Measurements from ENCODE around the gene C17orf75. TPM values are rescaled to one million over a fixed set of nuclear protein-coding genes. Genes with fewer than 3 reads are reported as not detected.

C17orf75 gene
- total and polyA plus RNA-seq, 2 donors, result 12.1 to 26.9 TPM

DNA sequence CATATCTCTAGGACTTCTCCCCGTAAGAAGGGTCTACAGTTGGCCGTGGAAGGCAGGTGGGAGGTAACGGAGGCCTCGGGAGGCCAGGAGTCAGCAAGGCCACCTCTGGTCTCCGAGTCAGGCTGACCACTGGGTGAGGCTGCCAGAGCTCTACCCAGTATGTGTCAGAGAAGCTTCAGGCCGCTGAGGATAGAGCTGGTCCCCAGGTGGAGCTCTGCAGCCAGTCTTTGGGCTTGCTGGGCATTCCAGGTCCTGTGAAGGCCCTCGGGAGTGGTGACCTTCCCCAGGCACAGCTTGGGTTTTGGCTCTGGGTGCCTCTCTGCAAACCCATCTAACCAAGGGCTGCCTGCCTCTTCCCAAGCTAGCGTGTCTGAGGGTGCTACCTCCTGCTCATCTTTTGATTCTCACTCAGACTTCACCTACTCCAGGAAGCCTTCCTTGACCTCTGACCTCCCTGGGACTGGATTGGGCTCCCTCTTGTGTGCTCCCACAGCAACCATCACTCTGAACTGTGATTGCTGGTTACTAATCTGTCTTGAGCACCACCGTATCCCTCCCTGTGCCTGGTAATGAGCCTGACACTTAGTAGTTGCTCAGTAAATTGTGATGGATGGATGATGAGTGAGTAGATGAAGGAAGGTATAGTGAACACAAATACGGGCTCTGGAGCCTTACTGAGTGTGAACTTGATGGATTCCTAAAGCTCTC, 54.0 kb downstream of the C17orf75 start:
- WGBS, result 92% methylated on average over 10 of the region's 10 CpGs
- Histone ChIP-seq H3K36me3 (ENCODE audit: insufficient read depth) (no peaks in the 10 kb centered on the region), H3K4me1 (ENCODE audit: insufficient read depth) (no peaks in the 10 kb centered on the region), H3K4me3 (ENCODE audit: low read depth, low read length) (no peak overlapping the region), H3K27ac (ENCODE audit: low read depth) (no peak overlapping the region)
- DNase-seq (ENCODE audit: extremely low spot score), result no peak

DNA sequence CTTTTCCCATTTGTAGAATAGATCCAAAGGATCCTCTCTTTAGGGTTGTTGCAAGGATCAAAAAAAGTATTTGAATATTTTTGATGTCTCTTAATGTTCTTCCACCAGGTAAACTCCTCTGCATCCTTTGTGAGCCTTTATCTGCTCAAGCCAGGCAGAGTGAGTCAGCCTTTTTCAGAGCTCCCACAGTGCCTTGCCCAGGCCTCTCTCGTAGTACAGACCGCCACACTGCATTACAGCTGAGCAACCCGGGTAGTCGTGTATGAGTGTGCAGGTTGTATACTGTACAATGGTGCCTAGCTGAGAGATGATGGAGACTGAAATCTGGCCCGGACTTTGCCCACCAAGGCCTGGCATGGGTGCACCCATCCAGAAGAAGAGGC, 55.5 kb downstream of the C17orf75 start:
- DNase-seq (ENCODE audit: extremely low spot score), result no peak
- H3K27ac ChIP-seq (ENCODE audit: low read depth), result no peak overlapping the region
- no peak overlapping the region for H3K4me3 ChIP-seq (ENCODE audit: low read depth, low read length)
- WGBS, result 90% methylated on average over 5 of the region's 5 CpGs
- H3K4me1 ChIP-seq (ENCODE audit: insufficient read depth), result no peaks in the 10 kb centered on the region
- no peaks in the 10 kb centered on the region for H3K36me3 ChIP-seq (ENCODE audit: insufficient read depth)

DNA sequence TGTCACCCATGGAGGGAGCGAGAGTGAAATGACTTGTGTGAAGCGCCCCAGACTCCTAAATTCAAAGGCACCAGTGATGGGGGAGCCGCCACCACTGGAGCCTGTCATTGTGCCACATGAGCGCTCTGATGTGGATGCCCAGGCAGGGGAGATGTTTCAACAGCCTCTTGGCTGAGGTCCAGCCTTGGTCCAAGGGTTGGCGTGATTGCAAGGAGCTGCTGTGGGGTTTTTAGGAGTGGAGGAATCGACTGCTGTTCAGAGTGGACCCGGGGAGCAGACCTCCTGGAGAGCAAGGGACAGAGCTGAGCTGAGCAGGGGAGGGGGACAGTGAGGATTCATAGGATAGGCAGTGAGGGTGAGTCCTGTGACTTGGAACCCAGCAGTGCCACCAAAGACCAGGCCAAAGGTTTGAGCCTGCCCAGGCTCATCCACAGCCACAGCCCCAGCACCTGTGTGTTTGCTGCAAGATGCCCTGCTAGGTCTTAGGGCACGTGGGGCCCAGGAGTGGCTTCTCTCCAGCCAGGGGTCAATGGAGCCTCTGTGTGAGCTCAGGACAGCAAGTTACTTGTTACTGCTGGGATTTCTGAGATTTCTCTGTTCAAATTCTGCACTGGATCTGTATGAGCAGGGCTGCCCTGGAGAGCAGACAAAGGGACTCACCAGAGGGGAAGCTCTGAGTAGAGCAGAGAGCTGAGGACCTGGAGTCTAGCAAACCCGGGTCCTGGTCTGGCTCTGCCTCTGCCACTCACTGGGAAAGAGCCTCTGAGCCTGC, 56.0 kb downstream of the C17orf75 start:
- Histone ChIP-seq H3K36me3 (ENCODE audit: insufficient read depth) (no peaks in the 10 kb centered on the region), H3K4me3 (ENCODE audit: low read depth, low read length) (no peak overlapping the region), H3K27ac (ENCODE audit: low read depth) (no peak overlapping the region), H3K4me1 (ENCODE audit: insufficient read depth) (no peaks in the 10 kb centered on the region)
- 80% methylated on average over 9 of the region's 9 CpGs for WGBS
- DNase-seq (ENCODE audit: extremely low spot score), result no peak

DNA sequence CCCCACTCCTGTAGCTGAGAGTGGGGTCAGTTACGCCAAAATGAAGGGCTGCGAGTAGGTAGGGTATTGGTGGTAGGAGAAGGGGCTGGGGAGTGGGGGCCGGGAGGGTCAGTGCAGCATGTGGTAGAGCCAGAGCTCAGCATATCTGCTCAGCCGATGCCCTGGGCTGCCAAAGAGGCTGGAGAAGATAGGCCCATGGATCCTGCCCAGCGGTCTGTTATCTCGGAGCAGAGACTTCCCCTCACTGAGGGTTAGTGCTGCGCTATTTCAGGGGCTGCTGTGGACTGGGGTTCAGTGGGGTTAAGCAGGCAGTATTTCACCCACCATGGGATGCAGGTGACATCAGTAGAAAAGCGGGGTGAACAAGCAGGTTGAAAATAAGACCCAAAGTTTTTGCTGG, 56.7 kb downstream of the C17orf75 start:
- no peaks in the 10 kb centered on the region for H3K36me3 ChIP-seq (ENCODE audit: insufficient read depth)
- no peak for DNase-seq (ENCODE audit: extremely low spot score)
- 92% methylated on average over 8 of the region's 8 CpGs for WGBS
- no peaks in the 10 kb centered on the region for H3K4me1 ChIP-seq (ENCODE audit: insufficient read depth)
- H3K4me3 ChIP-seq (ENCODE audit: low read depth, low read length), result no peak overlapping the region
- H3K27ac ChIP-seq (ENCODE audit: low read depth), result no peak overlapping the region

DNA sequence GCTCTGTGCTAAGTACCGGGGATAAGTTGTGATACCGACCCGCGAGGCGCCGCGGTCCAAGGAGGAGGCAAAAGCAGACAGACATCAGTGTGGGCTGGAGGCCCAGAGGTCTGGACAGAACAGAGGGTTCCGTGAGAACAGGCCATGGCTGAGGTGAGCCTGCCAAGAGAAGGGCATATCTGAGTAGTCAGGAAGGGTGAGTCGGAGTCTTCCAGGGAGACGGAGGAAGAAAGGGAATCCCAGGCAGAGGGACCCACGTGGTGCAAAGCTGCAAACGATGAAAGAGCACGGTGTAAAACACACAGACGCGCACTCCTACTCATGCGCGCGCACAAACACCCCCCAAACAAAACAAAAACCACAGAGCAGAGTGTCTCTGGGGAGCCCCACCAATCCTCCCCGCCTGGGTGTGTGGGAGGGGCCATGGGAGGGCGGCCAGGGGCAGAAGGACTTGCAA, 58.2 kb downstream of the C17orf75 start:
- DNase-seq (ENCODE audit: extremely low spot score), result no peak
- 70% methylated on average over 20 of the region's 20 CpGs for WGBS
- no peak overlapping the region for H3K27ac ChIP-seq (ENCODE audit: low read depth)
- H3K4me3 ChIP-seq (ENCODE audit: low read depth, low read length), result no peak overlapping the region
- no peaks in the 10 kb centered on the region for H3K4me1 ChIP-seq (ENCODE audit: insufficient read depth)
- no peaks in the 10 kb centered on the region for H3K36me3 ChIP-seq (ENCODE audit: insufficient read depth)

DNA sequence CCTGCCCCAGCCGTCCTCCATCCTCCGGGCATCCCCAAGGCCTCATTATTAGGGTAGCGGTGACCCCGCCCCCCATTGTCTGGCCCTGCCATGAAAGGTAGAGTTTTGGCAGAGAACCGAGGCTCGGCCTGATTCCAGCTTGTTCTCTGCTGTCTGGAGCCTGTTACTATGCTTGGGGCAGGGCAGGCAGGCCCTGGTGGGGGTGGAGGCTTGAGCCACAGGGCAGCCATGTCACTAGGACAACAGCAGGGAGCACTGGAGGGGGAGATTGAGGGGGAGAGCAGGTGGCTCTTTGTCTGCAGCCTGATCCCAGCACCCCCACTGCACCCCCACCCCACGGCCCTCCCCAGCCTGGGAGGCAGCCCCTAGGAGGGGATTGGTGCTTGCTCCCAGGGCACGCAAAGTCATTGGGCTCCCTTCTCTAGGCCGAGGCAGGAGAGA, 60.9 kb downstream of the C17orf75 start:
- no peak overlapping the region for H3K27ac ChIP-seq (ENCODE audit: low read depth)
- WGBS, result 55% methylated on average over 9 of the region's 9 CpGs
- no peak overlapping the region for H3K4me3 ChIP-seq (ENCODE audit: low read depth, low read length)
- no peaks in the 10 kb centered on the region for H3K4me1 ChIP-seq (ENCODE audit: insufficient read depth)
- no peaks in the 10 kb centered on the region for H3K36me3 ChIP-seq (ENCODE audit: insufficient read depth)
- DNase-seq (ENCODE audit: extremely low spot score), result no peak

DNA sequence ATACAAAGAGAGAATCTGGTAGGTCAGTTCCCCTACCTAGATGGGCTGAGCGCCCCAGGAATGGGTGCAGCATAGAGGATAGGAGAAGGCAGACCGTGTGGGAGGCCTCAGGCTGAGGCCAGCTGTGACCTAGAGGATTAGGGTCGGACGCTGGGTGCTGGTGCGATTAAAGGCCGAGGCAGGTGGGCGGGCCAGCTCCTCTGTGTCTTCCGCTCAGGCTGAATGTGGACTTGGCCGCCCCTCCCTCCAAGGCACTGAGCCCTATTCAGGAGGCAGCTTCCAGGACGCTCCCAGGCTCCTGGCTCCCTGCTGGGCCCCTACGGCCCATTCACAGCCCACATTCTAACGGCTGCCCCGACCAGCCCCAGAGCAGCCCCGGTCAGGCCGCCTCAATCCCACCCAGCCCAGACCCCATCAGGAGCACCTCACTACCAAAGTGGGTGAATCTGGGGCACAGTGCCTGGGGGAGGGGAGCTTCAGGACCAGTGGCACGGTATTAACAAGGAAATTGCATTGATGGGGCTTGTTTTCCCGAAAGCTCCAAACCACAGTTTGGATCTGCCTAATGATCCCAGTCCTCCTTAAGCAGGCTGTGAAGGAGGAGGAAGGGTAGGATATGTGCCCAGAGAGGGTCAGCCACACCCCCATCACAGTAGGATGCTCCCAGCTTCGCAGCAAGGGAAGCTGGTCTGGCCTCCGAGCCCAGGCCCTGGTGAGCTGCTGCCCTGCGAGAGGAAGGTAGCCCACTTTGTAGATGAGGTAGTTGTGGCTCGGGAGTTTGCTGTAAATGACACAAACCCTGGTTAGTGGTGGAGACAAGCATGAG, 61.9 kb downstream of the C17orf75 start:
- Histone ChIP-seq H3K36me3 (ENCODE audit: insufficient read depth) (no peaks in the 10 kb centered on the region), H3K4me1 (ENCODE audit: insufficient read depth) (no peaks in the 10 kb centered on the region), H3K27ac (ENCODE audit: low read depth) (no peak overlapping the region), H3K4me3 (ENCODE audit: low read depth, low read length) (no peak overlapping the region)
- 65% methylated on average over 21 of the region's 21 CpGs for WGBS
- no peak for DNase-seq (ENCODE audit: extremely low spot score)

DNA sequence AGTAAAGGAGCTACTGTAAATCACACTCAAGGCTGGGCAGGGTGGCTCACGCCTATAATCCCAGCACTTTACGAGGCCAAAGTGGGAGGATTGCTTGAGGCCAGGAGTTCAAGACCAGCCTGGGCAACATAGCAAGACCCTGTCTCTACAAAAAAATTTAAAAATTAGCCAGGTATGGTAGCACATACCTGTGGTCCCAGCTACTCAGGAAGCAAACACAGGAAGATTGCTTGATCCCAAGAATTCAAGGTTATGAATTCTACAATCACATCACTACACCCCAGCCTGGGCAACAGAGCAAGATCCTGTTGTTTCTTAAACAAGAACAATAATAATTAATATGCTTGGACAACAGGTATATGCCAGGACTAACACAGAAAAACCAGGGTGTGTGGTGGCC, 63.2 kb downstream of the C17orf75 start:
- no peak overlapping the region for H3K27ac ChIP-seq (ENCODE audit: low read depth)
- no peaks in the 10 kb centered on the region for H3K36me3 ChIP-seq (ENCODE audit: insufficient read depth)
- DNase-seq (ENCODE audit: extremely low spot score), result no peak
- 87% methylated on average over 2 of the region's 2 CpGs for WGBS
- no peak overlapping the region for H3K4me3 ChIP-seq (ENCODE audit: low read depth, low read length)
- no peaks in the 10 kb centered on the region for H3K4me1 ChIP-seq (ENCODE audit: insufficient read depth)

Other genes with a start within 250 kb of the C17orf75 start
- 81.4 TPM for gene RHOT1, start 199.7 kb downstream of the C17orf75 start, total RNA-seq
- gene RHOT1, start 199.7 kb downstream of the C17orf75 start, polyA plus RNA-seq, result 35.8 TPM
- gene RHBDL3, start 76.3 kb downstream of the C17orf75 start, total RNA-seq, result 1.9 TPM
- 1.9 TPM for gene RHBDL3, start 76.3 kb downstream of the C17orf75 start, polyA plus RNA-seq
- 241 TPM for gene ZNF207, start 8.0 kb upstream of the C17orf75 start, total RNA-seq
- 82.0 TPM for gene ZNF207, start 8.0 kb upstream of the C17orf75 start, polyA plus RNA-seq
- 49.0 TPM for gene PSMD11, start 102.3 kb upstream of the C17orf75 start, total RNA-seq
- 37.7 TPM for gene PSMD11, start 102.3 kb upstream of the C17orf75 start, polyA plus RNA-seq
- gene CDK5R1, start 144.8 kb upstream of the C17orf75 start, total RNA-seq, result 1.5 TPM
- 0.60 TPM for gene CDK5R1, start 144.8 kb upstream of the C17orf75 start, polyA plus RNA-seq

All from urinary bladder (tissue), 4 donors.